Activated CD8-positive, alpha-beta memory T cell treated with anti-CD3 and anti-CD28 coated beads, Interleukin-2, amount 50 U/mL, for 48 hours (primary cell): ENCODE results near the gene FNBP1L.
"Not testable (repeated sequence)": the region's sequence is repeated elsewhere in the genome, so short reads cannot be mapped to it uniquely, and the experiment has no call there.

Source experiments
- DNase-seq: peaks from one replicate; pipeline ENCODE4 v3.0.0-alpha.2; 2020

FNBP1L gene

DNA sequence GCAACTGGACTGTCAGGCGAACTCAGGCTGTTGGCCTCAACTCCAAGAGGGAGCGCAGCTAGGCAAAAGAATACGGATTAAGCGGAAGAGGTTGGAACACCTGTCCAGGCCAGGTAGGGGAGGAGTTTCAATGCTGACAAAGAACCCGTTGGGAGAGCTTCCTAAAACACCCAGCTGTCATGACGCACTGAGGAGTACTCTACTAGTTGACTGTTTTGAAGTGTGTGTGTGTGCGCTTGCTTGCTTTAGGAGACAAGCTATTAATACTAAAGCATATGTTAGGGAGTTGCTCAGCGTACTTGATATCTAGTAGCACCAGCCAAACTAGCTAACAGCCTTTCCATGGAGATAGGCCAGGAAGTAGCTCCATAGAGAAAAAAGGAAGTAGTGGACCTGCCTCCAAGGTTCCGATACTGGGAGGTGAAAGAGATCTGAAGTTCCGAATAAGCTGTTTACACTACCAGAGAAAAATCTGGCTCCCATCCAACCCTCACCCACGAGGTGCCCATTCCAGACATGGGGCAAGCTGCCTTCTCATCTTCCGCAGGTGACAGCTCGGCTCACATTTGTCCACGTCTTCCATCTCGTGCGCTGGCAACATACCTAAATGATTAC is 974 bp upstream of the FNBP1L start:
- DNase-seq: no peak

GRCh38 chr1:93448292-93448982 is 519 bp downstream of the FNBP1L start:
- peak; percentile 57 for DNase-seq

GRCh38 chr1:93448983-93449804 is 1.3 kb downstream of the FNBP1L start:
- no peak for DNase-seq

GRCh38 chr1:93450321-93450720 is 2.4 kb downstream of the FNBP1L start:
- no peak for DNase-seq

- no peak for DNase-seq
Observed at GRCh38 chr1:93453911-93454310, 6.0 kb downstream of the FNBP1L start.

GRCh38 chr1:93459126-93459525 is 11.2 kb downstream of the FNBP1L start:
- DNase-seq: no peak

DNA sequence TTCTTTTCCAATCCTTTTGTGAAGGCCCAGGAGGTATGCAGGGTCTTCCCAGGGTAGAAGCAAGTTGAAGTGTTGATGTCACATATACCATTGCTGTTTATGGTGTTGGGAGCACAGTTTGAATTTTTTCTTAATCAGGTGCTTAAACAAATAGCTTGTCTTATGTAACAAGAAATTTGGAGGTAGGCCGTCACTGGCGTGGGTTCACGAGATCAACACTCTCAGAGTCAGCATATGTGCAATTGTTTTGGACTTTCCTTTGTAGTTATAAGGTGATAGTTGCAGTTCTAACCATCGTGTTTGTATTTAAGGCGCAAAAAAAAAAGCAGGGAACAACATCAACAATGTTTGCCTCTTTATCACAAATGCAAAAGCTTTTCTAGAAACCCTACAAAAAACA is 13.3 kb downstream of the FNBP1L start:
- DNase-seq: no peak

- DNase-seq: no peak
Observed at GRCh38 chr1:93463960-93464359, 16.0 kb downstream of the FNBP1L start.

DNA sequence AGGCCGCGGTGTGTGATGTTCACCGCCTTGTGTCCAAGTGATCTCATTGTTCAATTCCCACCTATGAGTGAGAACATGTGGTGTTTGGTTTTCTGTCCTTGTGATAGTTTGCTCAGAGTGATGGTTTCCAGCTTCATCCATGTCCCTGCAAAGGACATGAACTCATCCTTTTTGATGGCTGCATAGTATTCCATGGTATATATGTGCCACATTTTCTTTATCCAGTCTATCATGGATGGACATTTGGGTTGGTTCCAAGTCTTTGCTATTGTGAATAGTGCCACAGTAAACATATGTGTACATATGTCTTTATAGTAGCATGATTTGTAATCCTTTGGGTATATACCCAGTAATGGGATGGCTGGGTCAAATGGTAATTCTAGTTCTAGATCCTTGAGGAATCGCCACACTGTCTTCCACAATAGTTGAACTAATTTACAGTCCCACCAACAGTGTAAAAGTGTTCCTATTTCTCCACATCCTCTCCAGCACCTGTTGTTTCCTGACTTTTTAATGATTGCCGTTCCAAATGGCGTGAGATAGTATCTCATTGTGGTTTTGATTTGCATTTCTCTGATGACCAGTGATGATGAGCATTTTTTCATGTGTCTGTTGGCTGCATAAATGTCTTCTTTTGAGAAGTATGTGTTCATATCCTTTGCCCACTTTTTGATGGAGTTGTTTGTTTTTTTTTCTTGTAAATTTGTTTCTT is 17.6 kb downstream of the FNBP1L start:
- not testable (repeated sequence) for DNase-seq

DNA sequence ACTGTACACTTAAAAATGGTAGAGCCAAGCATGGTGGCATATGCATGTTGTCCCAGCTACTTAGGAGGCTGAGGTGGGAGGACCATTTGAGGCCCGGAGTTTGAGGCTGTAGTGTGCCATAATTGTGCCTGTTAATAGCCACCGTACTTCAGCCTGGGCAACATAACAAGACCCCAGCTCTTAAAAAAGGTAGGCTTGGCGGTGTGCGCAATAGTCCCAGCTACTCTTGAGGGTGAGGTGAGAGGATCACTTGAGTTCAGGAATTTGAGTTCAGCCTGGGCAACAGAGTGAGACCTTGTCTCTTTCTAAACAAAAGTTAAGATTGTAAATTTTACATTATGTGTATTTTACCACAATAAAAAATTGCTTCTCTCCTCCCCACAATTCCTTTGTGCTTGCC is 19.7 kb downstream of the FNBP1L start:
- no peak for DNase-seq

DNA sequence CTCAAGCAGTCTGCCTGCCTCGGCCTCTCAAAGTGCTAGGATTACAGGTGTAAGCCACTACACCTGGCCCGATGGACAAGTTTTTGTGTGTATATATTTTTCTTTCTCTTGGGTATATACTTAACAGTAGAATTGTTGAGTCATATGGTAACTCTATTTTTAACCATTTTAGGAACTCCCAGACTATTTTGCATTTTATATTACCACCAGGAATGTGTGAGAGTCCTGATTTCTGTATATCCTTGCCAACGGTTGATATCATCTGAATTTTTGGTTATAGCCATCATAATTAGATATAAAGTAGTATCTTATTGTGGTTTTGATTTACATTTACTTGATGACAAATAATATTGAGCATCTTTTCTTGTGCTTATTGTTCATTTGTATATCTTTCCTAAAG is 20.7 kb downstream of the FNBP1L start:
- no peak for DNase-seq

DNA sequence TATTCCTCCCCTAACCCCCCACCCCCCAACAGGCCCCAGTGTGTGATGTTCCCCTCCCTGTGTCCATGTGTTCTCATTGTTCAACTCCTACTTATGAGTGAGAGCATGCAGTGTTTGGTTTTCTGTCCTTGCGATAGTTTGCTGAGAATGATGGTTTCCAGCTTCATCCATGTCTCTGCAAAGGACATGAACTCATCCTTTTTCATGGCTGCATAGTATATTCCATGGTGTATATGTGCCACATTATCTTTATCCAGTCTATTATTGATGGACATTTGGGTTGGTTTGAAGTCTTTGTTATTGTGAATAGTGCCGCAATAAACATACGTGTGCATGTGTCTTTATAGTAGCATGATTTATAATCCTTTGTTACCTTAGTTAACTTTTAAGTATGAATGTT is 21.3 kb downstream of the FNBP1L start:
- not testable (repeated sequence) for DNase-seq

GRCh38 chr1:93471284-93471683 is 23.4 kb downstream of the FNBP1L start:
- no peak for DNase-seq

DNA sequence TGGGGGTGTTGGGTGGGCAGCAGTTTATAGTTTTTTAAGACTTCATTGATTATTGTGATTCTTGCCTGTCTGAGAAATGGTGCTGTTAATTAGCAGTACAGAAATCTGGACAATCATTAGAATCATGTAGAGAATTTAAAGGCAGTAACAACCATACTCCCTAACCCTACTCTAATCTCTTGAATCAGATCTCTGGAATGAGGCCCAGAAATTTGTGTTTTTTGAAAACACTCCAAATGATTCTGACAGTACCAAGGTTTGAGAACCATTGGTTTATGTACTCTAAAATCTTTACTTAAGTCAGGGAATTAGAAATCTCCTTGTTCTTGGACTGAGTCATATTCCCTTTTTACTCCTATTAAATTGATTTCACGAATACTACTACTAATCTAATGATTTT is 24.0 kb downstream of the FNBP1L start:
- no peak for DNase-seq

DNA sequence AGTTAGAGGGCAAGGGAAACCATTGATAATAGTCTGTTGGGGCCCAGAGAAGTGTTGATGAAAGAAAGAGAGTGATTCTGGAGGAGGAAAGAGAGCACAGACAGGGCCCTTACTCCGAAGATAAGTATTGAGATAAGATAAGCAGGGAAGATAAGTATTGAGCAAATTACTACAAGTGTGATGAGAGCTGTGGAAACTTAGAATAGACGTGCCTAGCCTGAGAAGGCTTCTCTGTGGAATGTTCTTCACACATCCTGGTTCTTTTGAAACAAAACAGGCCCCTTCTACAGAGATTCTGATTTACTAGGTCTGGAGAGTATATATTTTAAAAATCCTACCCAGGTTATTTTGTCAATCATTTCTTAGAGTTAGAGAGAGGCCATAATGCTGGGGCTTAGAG is 26.4 kb downstream of the FNBP1L start:
- DNase-seq: no peak

DNA sequence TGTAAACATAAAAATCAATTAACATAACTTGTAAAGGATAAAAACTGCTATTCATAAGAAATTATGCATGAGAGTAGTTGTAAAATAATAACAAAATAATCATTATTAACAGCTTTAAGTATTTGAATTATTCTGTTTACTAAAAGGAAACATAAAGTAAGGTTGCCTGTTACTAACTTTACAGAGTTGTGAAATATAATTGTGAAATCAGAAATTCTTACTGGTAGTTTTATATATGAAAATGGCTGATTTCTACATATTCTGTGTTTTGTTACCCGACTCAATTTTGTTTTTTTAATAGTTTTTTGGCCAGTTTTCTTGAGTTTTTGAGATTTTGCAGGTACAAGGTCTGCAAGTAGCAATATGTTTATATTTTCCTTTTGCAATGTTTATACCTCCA is 27.8 kb downstream of the FNBP1L start:
- DNase-seq: no peak

- not testable (repeated sequence) for DNase-seq
Observed at GRCh38 chr1:93479133-93479745, 31.3 kb downstream of the FNBP1L start.

- not testable (repeated sequence) for DNase-seq
Observed at GRCh38 chr1:93481899-93482298, 34.0 kb downstream of the FNBP1L start.

DNA sequence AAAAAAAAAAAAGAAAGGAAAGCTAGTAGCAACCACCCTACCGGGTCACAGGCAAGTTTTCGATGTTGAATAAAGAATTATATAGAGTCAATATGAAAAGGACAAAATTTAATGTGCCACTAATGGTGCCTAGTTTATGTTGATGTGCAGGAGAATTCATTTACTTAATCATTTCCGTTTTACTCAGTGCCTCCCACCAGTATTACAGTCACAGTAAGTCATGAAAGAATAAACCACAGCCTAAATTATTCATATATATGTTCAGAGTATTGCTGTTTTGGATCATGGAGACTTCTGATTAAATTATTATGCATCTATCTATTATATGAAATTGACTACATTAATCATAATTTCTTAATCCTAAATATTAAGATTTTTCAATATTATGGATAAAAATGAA is 35.3 kb downstream of the FNBP1L start:
- DNase-seq: no peak

GRCh38 chr1:93483606-93484005 is 35.7 kb downstream of the FNBP1L start:
- DNase-seq: no peak

DNA sequence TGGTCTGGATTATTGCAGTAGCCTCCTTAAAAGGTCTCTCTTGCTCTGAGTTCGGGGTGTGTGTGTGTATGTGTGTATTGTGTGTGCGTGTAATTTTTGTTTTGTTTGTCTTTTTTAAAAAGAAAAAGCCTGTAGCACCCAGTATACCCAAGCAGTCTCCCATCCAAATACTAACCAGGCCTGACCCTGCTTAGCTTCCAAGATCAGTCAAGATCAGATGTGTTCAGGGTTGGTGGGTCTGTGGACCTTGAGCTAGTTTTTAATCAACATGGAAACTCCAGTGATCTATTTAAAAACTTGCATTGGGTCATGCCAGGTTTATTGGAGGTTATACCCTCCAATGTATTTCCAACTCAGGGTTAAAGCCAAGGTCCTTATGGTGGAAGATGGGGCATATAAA is 40.3 kb downstream of the FNBP1L start:
- DNase-seq: no peak

DNA sequence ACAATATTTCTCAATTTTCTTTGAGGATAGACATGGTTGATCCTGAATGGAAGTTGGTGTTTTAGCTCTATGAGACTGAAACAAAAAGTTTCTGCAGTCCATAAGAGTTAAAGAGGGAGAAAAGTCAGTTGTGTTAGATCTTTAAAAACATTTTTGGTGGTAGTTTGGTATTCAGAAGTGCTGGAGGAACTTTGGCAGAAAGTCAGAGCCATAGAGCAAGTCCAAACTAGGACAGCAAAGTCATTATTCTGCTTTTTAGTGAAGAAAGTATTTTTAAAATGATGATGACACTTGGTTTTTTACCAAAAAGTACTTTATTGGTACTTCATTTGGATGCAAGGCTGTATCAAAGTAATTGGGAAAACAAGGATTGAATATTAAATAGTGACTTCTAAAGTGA is 41.8 kb downstream of the FNBP1L start:
- no peak for DNase-seq

- DNase-seq: no peak
Observed at GRCh38 chr1:93490357-93490756, 42.4 kb downstream of the FNBP1L start.
